GM19043 (cell line): Measurements from ENCODE around the gene ASS1.
"Not testable (repeated sequence)": the region's sequence is repeated elsewhere in the genome, so short reads cannot be mapped to it uniquely, and the experiment has no call there.

Experiments used
- ATAC-seq: cut with Tn5 transposase; IDR thresholded peaks from one replicate; pipeline ENCODE4 v1.9.1; 2021; ENCODE audit warnings: low read depth; ENCODE audit not compliant: unreplicated experiment

The ASS1 gene

DNA sequence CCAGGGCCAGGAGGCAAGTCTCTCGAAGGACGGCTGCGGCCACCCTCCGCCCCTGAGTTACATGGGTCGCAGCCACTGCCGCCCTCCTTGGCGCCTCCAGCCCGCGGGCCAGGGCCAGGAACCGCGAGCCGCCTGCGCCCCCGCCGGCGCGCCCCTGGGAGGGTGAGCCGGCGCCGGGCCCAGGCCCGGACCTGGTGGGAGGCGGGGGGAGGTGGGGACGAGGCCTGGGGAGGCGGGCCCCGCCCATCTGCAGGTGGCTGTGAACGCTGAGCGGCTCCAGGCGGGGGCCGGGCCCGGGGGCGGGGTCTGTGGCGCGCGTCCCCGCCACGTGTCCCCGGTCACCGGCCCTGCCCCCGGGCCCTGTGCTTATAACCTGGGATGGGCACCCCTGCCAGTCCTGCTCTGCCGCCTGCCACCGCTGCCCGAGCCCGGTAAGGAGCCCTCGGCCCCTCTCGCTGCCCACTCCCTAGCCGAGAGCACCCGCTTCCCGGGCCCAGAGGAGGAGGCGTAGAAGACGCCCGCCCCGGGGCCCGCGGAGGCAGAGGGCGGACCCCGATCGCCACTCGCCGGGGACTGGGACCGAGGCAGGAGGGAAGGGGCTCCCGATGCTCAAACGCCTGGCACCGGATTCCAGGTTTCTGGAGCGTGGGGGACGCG is at the start of gene ASS1:
ASS1 (plus strand) TSS at position 397 of the 657 bp plus-strand sequence. CDS start 7,268 bp downstream, outside the sequence.
- no peak for ATAC-seq

- ATAC-seq: no peak
These were observed 48.8 kb upstream of the ASS1 start for GRCh38 chr9:130395810-130396435.

- ATAC-seq: no peak
These were observed 48.2 kb upstream of the ASS1 start for GRCh38 chr9:130396581-130396980.

DNA sequence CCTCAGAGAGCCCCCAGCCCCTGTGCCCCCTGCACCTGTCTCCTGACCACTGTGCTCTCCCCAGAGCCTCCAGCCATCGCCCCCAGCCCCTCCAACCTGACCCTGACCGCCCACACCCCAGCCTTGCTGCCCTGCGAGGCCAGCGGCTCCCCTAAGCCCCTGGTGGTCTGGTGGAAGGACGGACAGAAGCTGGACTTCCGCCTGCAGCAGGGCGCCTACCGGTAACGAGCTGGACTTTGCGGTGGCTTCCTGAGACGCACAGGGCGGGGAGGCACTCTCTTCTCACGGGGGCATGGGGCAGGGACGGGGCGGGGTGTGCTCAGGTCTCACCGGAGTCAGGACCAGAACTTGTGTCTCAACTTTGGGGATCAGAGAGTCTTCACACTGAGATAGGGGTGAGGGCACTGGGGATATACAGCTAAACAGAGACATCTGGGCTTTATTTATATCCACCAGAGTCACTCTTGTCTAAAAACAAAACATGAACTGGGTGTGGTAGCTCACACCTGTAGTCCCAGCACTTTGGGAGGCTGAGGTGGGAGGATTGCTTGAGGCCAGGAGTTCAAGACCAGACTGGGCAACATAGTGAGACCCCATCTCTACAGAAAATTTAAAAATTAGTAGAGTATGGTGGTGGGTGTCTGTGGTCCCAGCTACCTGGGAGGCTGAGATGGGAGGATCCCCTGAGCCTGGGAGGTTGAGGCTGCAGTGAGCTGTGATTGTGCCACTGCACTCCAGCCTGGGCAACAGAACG is 46.1 kb upstream of the ASS1 start:
- no peak for ATAC-seq

DNA sequence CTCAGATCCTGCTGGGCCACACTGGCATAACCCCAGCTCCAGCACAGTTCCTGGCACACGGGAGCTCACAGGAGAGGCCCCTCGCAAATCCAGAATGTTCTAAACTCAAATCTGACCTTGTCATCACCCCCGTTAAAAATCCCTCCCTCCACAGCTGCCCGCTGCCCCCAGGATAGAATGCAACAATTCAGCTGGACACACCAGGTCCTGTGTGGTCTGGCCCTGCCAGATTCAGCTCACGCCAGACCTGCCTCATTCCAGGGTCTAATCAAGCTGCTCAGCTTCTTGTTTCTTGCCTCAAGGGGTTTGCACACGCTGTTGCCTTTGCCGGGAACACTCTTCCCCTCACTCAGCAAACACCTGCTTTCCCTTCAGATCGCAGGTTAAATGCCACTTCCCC is 45.0 kb upstream of the ASS1 start:
- no peak for ATAC-seq

- no peak for ATAC-seq
These were observed 43.9 kb upstream of the ASS1 start for GRCh38 chr9:130400870-130401269.

- ATAC-seq: not testable (repeated sequence)
These were observed 43.0 kb upstream of the ASS1 start for GRCh38 chr9:130401742-130402141.

DNA sequence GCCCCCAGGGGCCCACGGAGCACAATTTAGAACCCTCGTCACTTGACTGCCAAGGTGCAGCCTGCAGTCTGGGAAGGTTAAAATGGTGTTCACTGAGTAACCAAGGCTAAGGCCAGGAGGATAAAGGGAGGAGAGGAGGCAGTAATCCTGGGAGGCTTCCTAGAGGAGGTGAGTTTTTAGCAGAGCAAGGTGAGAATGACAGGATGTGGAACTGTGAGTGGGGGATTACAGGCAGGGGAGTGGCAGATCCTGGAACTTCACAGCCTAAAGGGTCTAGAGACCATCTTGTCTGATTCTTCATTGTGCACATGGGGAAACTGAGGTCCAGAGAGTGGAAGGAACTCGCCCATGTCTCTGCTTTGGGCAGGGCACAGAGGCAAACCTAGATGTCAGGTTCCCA is 42.5 kb upstream of the ASS1 start:
- ATAC-seq: no peak

GRCh38 chr9:130402645-130403440 is 41.9 kb upstream of the ASS1 start:
- no peak for ATAC-seq

DNA sequence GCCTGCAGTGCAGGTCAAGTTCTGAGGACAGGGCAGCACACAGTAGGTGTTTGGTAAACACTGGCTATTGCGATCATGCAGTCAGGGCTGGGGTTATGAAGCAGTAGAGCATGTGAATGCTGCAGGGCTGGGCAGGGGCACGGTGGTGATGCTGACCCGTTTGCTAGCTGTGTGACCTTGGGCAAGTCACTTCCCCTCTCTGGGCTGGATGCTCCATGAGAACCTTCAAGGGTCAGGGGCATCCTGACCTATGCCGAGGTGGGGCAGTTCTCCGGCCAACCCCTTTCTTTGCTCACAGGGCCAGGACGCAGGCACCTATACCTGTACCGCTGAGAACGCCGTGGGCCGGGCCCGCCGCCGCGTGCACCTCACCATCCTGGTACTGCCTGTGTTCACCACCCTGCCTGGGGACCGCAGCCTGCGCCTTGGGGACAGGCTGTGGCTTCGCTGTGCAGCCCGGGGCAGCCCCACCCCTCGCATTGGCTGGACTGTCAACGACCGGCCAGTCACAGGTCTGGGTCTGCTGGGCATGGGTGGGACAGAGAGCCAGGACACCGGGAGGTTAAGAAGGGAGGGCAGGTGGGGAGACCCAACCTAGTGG is 39.0 kb upstream of the ASS1 start:
- ATAC-seq: no peak

DNA sequence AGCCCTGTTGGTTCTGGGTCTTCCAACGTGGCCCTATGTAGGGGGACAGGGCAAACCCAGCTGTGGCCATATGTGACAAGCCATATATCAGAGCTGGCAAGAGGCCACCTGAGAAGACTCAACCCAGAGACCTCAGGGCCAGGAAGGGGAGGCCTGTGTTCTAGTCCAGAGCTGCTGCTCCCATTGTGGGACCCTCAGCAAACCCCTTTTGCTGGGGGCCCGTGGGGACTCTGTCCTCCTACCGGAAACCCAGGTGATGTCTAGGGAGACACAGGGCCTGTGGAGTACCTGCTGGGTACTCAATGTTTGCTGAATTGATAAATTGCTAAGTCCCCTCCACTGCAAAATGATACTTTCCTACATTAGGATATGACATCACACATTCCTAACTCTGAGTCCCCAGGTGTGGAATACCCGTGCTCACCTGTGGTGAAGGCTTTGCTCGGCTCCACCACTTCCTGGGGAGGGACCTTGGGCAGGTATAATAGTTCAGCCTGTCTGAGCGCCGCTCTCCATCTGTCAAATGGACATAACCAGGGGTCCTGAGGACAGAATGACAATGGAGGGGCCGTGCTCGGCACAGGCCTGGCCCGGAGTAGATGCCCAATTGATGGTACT is 38.4 kb upstream of the ASS1 start:
- ATAC-seq: no peak

DNA sequence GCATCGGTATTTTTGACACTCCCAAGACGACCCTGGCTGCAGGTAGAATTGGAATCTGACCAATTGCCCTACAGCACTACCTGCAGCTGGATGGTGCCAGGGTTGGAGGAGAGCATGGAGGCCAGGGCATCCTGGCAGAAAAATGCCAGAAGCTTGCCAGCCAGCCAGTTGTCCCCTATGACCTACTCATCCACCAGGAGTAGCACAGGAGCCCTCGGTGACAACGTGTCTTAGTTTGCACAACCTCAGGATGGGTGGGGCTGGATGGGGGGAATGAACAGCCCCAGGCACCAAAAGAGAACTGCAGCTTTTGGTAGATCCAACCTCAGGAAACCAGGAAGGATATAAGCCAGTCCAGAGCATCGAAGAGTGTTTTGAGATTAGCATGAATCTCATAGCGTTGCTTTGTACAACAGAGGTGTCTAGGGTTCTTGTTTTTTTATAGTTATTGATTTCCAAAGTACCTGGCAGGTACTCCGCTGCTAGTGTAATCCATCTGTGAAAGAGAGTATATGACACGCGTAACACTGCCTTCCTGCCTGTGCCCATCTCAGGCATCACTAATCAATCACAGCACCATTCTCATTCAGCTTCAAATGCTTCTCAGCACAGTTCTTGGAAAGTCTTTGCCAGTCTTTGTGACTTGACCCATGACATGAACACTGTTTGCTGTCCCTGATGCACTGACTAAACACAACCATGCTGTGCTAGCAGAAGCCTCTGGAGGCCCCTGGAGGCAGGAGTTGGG is 36.7 kb upstream of the ASS1 start:
- ATAC-seq: no peak

GRCh38 chr9:130408669-130409068 is 36.1 kb upstream of the ASS1 start:
- no peak for ATAC-seq

- no peak for ATAC-seq
These were observed 35.5 kb upstream of the ASS1 start for GRCh38 chr9:130409246-130409645.

GRCh38 chr9:130410443-130410842 is 34.3 kb upstream of the ASS1 start:
- no peak for ATAC-seq

DNA sequence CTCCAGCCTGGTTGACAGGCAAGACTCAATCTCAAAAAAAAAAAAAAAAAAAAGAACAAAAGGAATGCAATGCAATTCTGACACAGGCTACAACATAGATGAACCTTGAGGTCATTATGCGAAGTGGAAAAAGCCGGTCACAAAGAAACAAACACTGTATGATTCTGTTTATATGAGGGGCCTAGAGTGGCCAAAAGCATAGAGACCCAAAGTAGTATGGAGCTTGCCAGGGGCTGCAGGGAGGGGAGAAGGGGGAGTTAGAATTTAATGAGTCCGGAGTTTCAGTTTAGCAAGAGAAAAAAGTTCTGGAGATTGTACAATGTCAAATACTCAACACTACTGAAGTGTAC is 33.2 kb upstream of the ASS1 start:
- ATAC-seq: no peak

DNA sequence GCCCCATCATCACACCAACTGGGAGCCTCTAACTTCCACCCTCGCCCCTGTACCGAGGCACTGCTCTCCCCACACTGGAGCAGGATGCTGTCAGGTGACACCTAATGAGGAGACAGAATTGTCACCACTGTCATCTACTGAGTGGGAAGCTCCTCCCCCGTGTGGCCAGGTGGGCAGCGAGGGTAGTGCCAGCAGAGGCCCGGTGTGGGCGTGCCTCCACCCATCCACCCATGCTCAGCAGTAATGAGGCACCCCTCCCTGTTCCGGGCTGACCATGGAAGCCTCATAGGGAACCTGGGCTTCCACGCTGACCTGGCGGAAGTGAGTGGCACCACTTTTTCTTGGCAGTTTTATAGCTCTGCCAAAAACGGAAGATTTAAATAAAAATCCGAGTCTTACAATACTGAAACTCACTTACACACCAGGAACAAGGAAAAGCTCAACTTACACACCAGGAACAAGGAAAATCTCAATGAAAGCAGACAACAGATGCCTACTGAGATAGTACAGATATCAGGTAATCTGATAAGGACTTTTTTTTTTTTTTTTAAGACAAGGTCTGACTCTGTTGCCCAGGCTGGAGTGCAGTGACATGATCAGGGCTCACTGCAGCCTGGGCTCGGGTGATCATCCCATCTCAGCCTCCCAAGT is 30.6 kb upstream of the ASS1 start:
- ATAC-seq: no peak

GRCh38 chr9:130414910-130415746 is 29.6 kb upstream of the ASS1 start:
- ATAC-seq: no peak
